ENCODE results near the gene SCYGR3.

The SCYGR3 gene

GRCh38 chr2:227614740-227615139, at the start of gene SCYGR3:
TSS of gene SCYGR3 (minus strand) at chr2:227614840. CDS start at chr2:227614840, 0 bp downstream.
- in situ Hi-C loops (cut with HindIII; ENCODE audit: low sequenced_read_pairs), result no loop called here

GRCh38 chr2:227661827-227662226, 47.2 kb upstream of the SCYGR3 start:
- in situ Hi-C loops (cut with HindIII; ENCODE audit: low sequenced_read_pairs), result no loop called here

- in situ Hi-C loops (cut with HindIII; ENCODE audit: low sequenced_read_pairs), result no loop called here
These were observed 46.5 kb upstream of the SCYGR3 start for GRCh38 chr2:227661025-227661649.

GRCh38 chr2:227657199-227657845, 42.7 kb upstream of the SCYGR3 start:
- in situ Hi-C loops (cut with HindIII; ENCODE audit: low sequenced_read_pairs), result no loop called here

GRCh38 chr2:227655454-227655853, 40.8 kb upstream of the SCYGR3 start:
- in situ Hi-C loops (cut with HindIII; ENCODE audit: low sequenced_read_pairs), result no loop called here

- in situ Hi-C loops (cut with HindIII; ENCODE audit: low sequenced_read_pairs), result no loop called here
These were observed 39.8 kb upstream of the SCYGR3 start for GRCh38 chr2:227654426-227654825.

- in situ Hi-C loops (cut with HindIII; ENCODE audit: low sequenced_read_pairs), result no loop called here
These were observed 38.8 kb upstream of the SCYGR3 start for GRCh38 chr2:227653419-227653818.

GRCh38 chr2:227643990-227644551, 29.4 kb upstream of the SCYGR3 start:
- in situ Hi-C loops (cut with HindIII; ENCODE audit: low sequenced_read_pairs), result loop anchor here (25.0 kb wide), 1 partner anchor 243 kb away; no protein-coding TSS in a partner anchor

- in situ Hi-C loops (cut with HindIII; ENCODE audit: low sequenced_read_pairs), result loop anchor here (25.0 kb wide), 1 partner anchor 245 kb away; no protein-coding TSS in a partner anchor
These were observed 28.0 kb upstream of the SCYGR3 start for GRCh38 chr2:227642656-227643055.

- in situ Hi-C loops (cut with HindIII; ENCODE audit: low sequenced_read_pairs), result loop anchor here (25.0 kb wide), 1 partner anchor 253 kb away; no protein-coding TSS in a partner anchor
These were observed 19.6 kb upstream of the SCYGR3 start for GRCh38 chr2:227634201-227634600.

GRCh38 chr2:227632827-227633226, 18.2 kb upstream of the SCYGR3 start:
- in situ Hi-C loops (cut with HindIII; ENCODE audit: low sequenced_read_pairs), result loop anchor here (25.0 kb wide), 1 partner anchor 254 kb away; no protein-coding TSS in a partner anchor

GRCh38 chr2:227630322-227630721, 15.7 kb upstream of the SCYGR3 start:
- in situ Hi-C loops (cut with HindIII; ENCODE audit: low sequenced_read_pairs), result loop anchor here (25.0 kb wide), 1 partner anchor 257 kb away; no protein-coding TSS in a partner anchor

- in situ Hi-C loops (cut with HindIII; ENCODE audit: low sequenced_read_pairs), result loop anchor here (25.0 kb wide), 1 partner anchor 258 kb away; no protein-coding TSS in a partner anchor
These were observed 14.8 kb upstream of the SCYGR3 start for GRCh38 chr2:227629435-227629834.

GRCh38 chr2:227627769-227628168, 13.1 kb upstream of the SCYGR3 start:
- in situ Hi-C loops (cut with HindIII; ENCODE audit: low sequenced_read_pairs), result loop anchor here (25.0 kb wide), 1 partner anchor 260 kb away; no protein-coding TSS in a partner anchor

GRCh38 chr2:227626580-227627151, 12.0 kb upstream of the SCYGR3 start:
- in situ Hi-C loops (cut with HindIII; ENCODE audit: low sequenced_read_pairs), result loop anchor here (25.0 kb wide), 1 partner anchor 261 kb away; no protein-coding TSS in a partner anchor

- in situ Hi-C loops (cut with HindIII; ENCODE audit: low sequenced_read_pairs), result loop anchor here (25.0 kb wide), 1 partner anchor 262 kb away; no protein-coding TSS in a partner anchor
These were observed 10.8 kb upstream of the SCYGR3 start for GRCh38 chr2:227625420-227625819.

- in situ Hi-C loops (cut with HindIII; ENCODE audit: low sequenced_read_pairs), result no loop called here
These were observed 8.6 kb upstream of the SCYGR3 start for GRCh38 chr2:227623226-227623625.

- in situ Hi-C loops (cut with HindIII; ENCODE audit: low sequenced_read_pairs), result no loop called here
These were observed 2.9 kb upstream of the SCYGR3 start, which contains the start of gene SCYGR4 for GRCh38 chr2:227617316-227618230. TSS of gene SCYGR4 (plus strand) at chr2:227617498. CDS start at chr2:227617498, 0 bp downstream.

- in situ Hi-C loops (cut with HindIII; ENCODE audit: low sequenced_read_pairs), result no loop called here
These were observed 2.0 kb upstream of the SCYGR3 start for GRCh38 chr2:227616631-227617030.

- in situ Hi-C loops (cut with HindIII; ENCODE audit: low sequenced_read_pairs), result no loop called here
These were observed 1.3 kb upstream of the SCYGR3 start for GRCh38 chr2:227615906-227616305.
